Right lobe of liver (tissue), 4 donors: ENCODE data around the gene NGFR.

Experiments
- CTCF ChIP-seq, 4 donors: fragments of 200-600 bp in 3 of 4; fragments of 450-650 bp in 1 of 4; IDR thresholded peaks; one replicate each; pipeline versions ENCODE4 v1.5.1 to v1.8.0; 2016 to 2022; ENCODE audit warnings: antibody characterized with exemption in 4 of 4, mild to moderate bottlenecking in 2 of 4
- POLR2A ChIP-seq: fragments of 450-650 bp; IDR thresholded peaks from one replicate; pipeline ENCODE4 v1.6.1; 2017; ENCODE audit warnings: antibody characterized with exemption, mild to moderate bottlenecking
- donor health status: DM: no; HTN: no; CAD: no.
- donor health status: DM: no; HTN: no; CAD: no.
- donor health status: DM: no; HTN: yes; CAD: no.

GRCh38 chr17:49465331-49465903 lies 29.7 kb upstream of the NGFR start:
- no peak for TF ChIP-seq POLR2A
- no peak for TF ChIP-seq CTCF (IDR thresholded peaks at IDR 0.05)
